GM19025 (cell line): Measurements from ENCODE around the gene ZBTB48.
"Not testable (repeated sequence)": the region's sequence is repeated elsewhere in the genome, so short reads cannot be mapped to it uniquely, and the experiment has no call there.

Source experiments
- ATAC-seq: cut with Tn5 transposase; IDR thresholded peaks from one replicate; pipeline ENCODE4 v1.9.1; 2021; ENCODE audit warnings: mild to moderate bottlenecking, low read depth, moderate library complexity; ENCODE audit not compliant: unreplicated experiment

The ZBTB48 gene

GRCh38 chr1:6579374-6580118 is at the start of gene ZBTB48:
ZBTB48 (plus strand) TSS chr1:6579994; CDS start chr1:6580610, 616 bp downstream.
- peak; percentile 94 for ATAC-seq

- no peak for ATAC-seq
Measured at GRCh38 chr1:6530504-6531160, 49.2 kb upstream of the ZBTB48 start.

- no peak for ATAC-seq
Measured at GRCh38 chr1:6531996-6532395, 47.8 kb upstream of the ZBTB48 start.

- no peak for ATAC-seq
Measured at GRCh38 chr1:6534248-6534822, 45.5 kb upstream of the ZBTB48 start.

GRCh38 chr1:6535214-6535613 is 44.6 kb upstream of the ZBTB48 start:
- no peak for ATAC-seq

- no peak for ATAC-seq
Measured at GRCh38 chr1:6536291-6536690, 43.5 kb upstream of the ZBTB48 start.

- no peak for ATAC-seq
Measured at GRCh38 chr1:6538956-6539355, 40.8 kb upstream of the ZBTB48 start.

GRCh38 chr1:6544831-6545230 is 35.0 kb upstream of the ZBTB48 start:
- no peak for ATAC-seq

GRCh38 chr1:6545276-6546112 is 34.3 kb upstream of the ZBTB48 start:
- no peak for ATAC-seq

GRCh38 chr1:6546326-6546725 is 33.5 kb upstream of the ZBTB48 start:
- no peak for ATAC-seq

- no peak for ATAC-seq
Measured at GRCh38 chr1:6547301-6547700, 32.5 kb upstream of the ZBTB48 start.

- peak; percentile 95 for ATAC-seq
Measured at GRCh38 chr1:6554031-6554906, 25.5 kb upstream of the ZBTB48 start, which contains the start of gene NOL9. NOL9 (minus strand) TSS chr1:6554513; CDS start chr1:6554502, 11 bp downstream.

GRCh38 chr1:6554907-6555778 is 24.7 kb upstream of the ZBTB48 start, which contains the start of gene TAS1R1:
TAS1R1 (plus strand) TSS chr1:6555307; CDS start chr1:6555374, 67 bp downstream.
- no peak for ATAC-seq

- no peak for ATAC-seq
Measured at GRCh38 chr1:6557597-6557996, 22.2 kb upstream of the ZBTB48 start.

GRCh38 chr1:6559161-6559560 is 20.6 kb upstream of the ZBTB48 start:
- ATAC-seq, result not testable (repeated sequence)

GRCh38 chr1:6560267-6560666 is 19.5 kb upstream of the ZBTB48 start:
- no peak for ATAC-seq

GRCh38 chr1:6569033-6569432 is 10.8 kb upstream of the ZBTB48 start:
- no peak for ATAC-seq

GRCh38 chr1:6570100-6570499 is 9.7 kb upstream of the ZBTB48 start:
- no peak for ATAC-seq

- ATAC-seq, result no peak
Measured at GRCh38 chr1:6570987-6571386, 8.8 kb upstream of the ZBTB48 start.
